GM12875 (cell line): ENCODE measurements around the gene PDGFB.

Experiments
- H3K4me3 ChIP-seq: one replicate; pipeline ENCODE4 v1.5.1; 2011; ENCODE audit warnings: low read depth, low read length, control low read depth
- CTCF ChIP-seq: IDR thresholded peaks from 2 replicates; pipeline ENCODE4 v1.5.1; 2011; ENCODE audit warnings: low read depth, mild to moderate bottlenecking, control low read depth, inconsistent platforms, low read length, moderate library complexity, borderline replicate concordance; ENCODE audit not compliant: insufficient read depth

Gene PDGFB

DNA sequence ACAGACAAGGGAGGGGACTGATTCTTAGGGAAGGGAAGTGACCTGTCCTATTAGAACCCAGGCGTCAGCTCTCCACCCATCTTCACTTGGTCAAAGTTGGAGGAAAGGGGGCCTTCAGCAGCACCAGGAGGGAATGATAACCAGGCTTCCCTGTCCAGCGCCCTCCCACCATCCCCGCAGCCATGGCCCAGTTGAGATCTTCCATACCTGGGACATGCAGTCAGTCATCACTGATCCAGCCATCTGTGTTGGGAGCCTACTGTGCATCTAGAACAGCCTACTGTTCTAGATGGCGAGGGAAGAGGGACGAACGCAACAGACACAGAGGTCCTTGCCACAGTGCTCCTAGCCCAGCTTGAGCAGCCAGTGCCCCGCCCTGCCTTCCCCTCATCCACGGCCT is 40.6 kb downstream of the PDGFB start:
- no peak for TF ChIP-seq CTCF
- H3K4me3 ChIP-seq = no peak overlapping the region

- no peak for TF ChIP-seq CTCF
- no peak overlapping the region for H3K4me3 ChIP-seq
Observed at GRCh38 chr22:39197578-39197977, 47.2 kb downstream of the PDGFB start.

DNA sequence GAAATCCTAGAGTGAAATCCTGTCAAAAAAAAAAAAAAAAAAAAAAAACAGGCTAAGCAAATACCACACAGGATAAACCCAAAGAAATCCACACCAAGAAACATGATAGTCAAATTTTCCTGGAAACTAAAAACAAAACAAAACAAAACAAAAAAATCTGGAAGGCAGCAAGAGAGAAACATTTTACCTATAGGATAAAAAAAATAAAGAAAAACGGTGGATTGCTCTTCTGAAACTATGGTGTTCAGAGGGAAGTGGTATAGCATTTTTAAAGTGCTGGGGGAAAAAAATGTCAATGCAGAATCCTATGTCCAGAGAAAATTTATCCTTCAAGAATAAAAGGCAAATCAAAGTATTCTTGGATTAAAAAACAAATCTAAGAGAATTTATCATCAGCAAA is 50.7 kb downstream of the PDGFB start:
- no peak overlapping the region for H3K4me3 ChIP-seq
- TF ChIP-seq CTCF = no peak

DNA sequence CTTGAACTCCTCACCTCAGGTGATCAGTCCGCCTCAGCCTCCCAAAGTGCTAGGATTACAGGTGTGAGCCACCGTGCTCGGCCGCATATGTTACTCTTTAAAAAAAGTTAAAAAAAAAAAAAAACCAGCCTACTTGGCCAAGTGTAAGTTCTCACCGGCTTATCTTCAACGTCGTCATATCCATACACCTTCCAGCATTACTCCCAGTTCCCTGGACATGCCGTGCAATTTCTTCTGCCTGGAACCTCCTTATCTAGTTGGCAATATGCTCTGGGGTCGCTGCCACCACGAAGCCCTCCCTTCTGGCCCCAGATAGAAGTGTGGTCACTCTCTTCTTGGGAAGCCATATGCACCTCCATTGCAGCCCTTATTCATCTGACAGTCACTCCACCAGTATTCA is 56.0 kb downstream of the PDGFB start:
- TF ChIP-seq CTCF = no peak
- no peak overlapping the region for H3K4me3 ChIP-seq

- no peak for TF ChIP-seq CTCF
- no peak overlapping the region for H3K4me3 ChIP-seq
Observed at GRCh38 chr22:39185601-39186012, 59.2 kb downstream of the PDGFB start.

DNA sequence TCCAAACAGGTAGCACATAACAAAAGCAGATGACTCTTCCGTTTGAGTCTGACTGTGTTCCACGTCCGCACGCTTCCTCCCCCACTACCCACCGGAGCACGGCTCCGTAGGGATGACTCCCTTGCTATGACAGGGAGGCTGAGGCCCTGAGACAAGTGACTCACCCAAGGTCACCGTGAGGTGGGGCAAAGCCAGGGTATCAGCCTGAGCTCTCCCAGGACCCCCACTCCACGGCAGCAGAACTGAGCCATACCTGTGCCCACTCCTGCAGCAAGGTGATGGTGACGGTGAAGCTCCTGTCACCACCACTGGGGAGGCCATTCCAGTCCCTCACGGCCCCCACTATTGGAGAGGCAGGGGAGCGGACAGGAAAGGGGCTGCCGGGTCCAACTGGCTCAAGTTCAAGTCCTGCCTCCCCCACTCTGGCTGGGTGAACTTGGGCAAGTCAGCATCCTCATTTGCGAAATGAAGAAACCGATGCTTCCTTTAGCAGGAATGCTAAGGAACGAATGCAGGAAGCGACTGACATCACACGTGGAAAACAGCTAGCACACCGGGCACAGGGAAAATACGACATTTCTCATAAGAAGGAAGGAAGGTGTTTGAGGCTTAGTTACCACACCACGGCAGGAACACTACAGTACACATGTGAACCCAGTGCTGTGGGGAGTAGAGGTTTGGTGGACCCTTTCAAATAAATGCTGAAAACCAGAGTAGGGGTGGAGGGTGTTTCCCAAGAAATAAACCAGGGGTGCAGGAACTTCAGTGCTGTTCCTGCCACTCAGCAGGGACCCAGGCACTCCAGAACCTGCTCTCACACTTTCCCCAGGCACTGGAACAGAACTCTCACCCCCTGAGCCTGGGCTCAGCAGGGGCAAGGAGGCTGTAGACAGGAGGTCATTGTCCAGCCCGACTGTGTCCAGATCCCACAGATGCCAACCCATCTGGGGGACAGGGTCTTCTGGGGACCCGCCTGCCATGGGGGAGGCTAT is 59.9 kb downstream of the PDGFB start:
- no peak overlapping the region for H3K4me3 ChIP-seq
- no peak for TF ChIP-seq CTCF
